Neuronal stem cell (in vitro differentiated cells): ENCODE measurements around the gene TRIM9.

Experiments
- DNase-seq: peaks from one replicate; pipeline ENCODE4 v3.0.0-alpha.2; 2013; ENCODE audit warnings: low spot score
- H2AFZ ChIP-seq: one replicate; pipeline ENCODE4 v1.6.1; 2013; ENCODE audit warnings: mild to moderate bottlenecking, low read length, inconsistent platforms
- H2AK5ac ChIP-seq: 2 replicates; pipeline ENCODE4 v1.6.1; 2013; ENCODE audit warnings: low read depth, mild to moderate bottlenecking, inconsistent platforms, low read length, moderate library complexity, mixed read lengths
- H2BK120ac ChIP-seq: 2 replicates; pipeline ENCODE4 v1.6.1; 2013; ENCODE audit warnings: low read depth, mild to moderate bottlenecking, inconsistent platforms, low read length, moderate library complexity, mixed read lengths
- H2BK12ac ChIP-seq: one replicate; pipeline ENCODE4 v1.6.1; 2013; ENCODE audit warnings: low read length, inconsistent platforms
- H2BK15ac ChIP-seq: 2 replicates; pipeline ENCODE4 v1.6.1; 2013; ENCODE audit warnings: mild to moderate bottlenecking, low read length, inconsistent platforms, mixed read lengths
- H2BK5ac ChIP-seq: one replicate; pipeline ENCODE4 v1.6.1; 2013; ENCODE audit warnings: inconsistent platforms, mild to moderate bottlenecking, low read length, moderate library complexity
- H3K14ac ChIP-seq: one replicate; pipeline ENCODE4 v1.6.1; 2013; ENCODE audit warnings: low read length, inconsistent platforms
- H3K18ac ChIP-seq: 2 replicates; pipeline ENCODE4 v1.6.1; 2013; ENCODE audit warnings: low read length, inconsistent platforms
- H3K23ac ChIP-seq: 2 replicates; pipeline ENCODE4 v1.6.1; 2013; ENCODE audit warnings: low read depth, mild to moderate bottlenecking, mixed read lengths, low read length, inconsistent platforms; ENCODE audit not compliant: poor library complexity
- H3K27ac ChIP-seq: replicated peaks from 3 replicates; pipeline ENCODE4 v1.5.1; 2013; ENCODE audit warnings: low read length, inconsistent platforms
- H3K27me3 ChIP-seq, 3 experiments: 2 replicates each; pipeline ENCODE4 v1.6.1; 2013; ENCODE audit warnings: low read length in 3 of 3, mild to moderate bottlenecking in 2 of 3, inconsistent platforms in 1 of 3, low read depth in 1 of 3, mixed read lengths in 1 of 3, moderate library complexity in 1 of 3; ENCODE audit not compliant: control insufficient read depth in 3 of 3, insufficient read depth in 3 of 3
- H3K36me3 ChIP-seq, 2 donors: replicated peaks in 1 of 2; 2 replicates each; pipeline ENCODE4 v1.6.1; 2013; ENCODE audit warnings: low read length in 2 of 2; ENCODE audit not compliant: control insufficient read depth in 2 of 2, insufficient read depth in 2 of 2
- H3K4ac ChIP-seq: 2 replicates; pipeline ENCODE4 v1.6.1; 2013; ENCODE audit warnings: inconsistent platforms, mild to moderate bottlenecking, low read length, moderate library complexity
- H3K4me1 ChIP-seq, 2 donors: 1 replicate in 1 of 2; 2 replicates in 1 of 2; pipeline ENCODE4 v1.6.1; 2013; ENCODE audit warnings: low read length in 2 of 2, low read depth in 1 of 2; ENCODE audit not compliant: control insufficient read depth in 2 of 2, insufficient read depth in 1 of 2
- H3K4me2 ChIP-seq: one replicate; pipeline ENCODE4 v1.6.1; 2013; ENCODE audit warnings: mild to moderate bottlenecking, low read length, inconsistent platforms; ENCODE audit not compliant: insufficient read depth, poor library complexity, severe bottlenecking
- H3K4me3 ChIP-seq, 2 donors: 2 replicates each; pipeline ENCODE4 v1.5.1; 2013; ENCODE audit warnings: low read length in 2 of 2, mild to moderate bottlenecking in 2 of 2, inconsistent platforms in 1 of 2, moderate library complexity in 1 of 2
- H3K79me1 ChIP-seq: one replicate; pipeline ENCODE4 v1.6.1; 2013; ENCODE audit warnings: low read depth, mild to moderate bottlenecking, inconsistent platforms, low read length, moderate library complexity
- H3K9ac ChIP-seq: one replicate; pipeline ENCODE4 v1.6.1; 2013; ENCODE audit warnings: mild to moderate bottlenecking, low read depth, low read length, inconsistent platforms; ENCODE audit not compliant: poor library complexity
- H3K9me3 ChIP-seq, 2 donors: replicated peaks in 1 of 2; 2 replicates each; pipeline versions ENCODE3 to v1.6.1; 2013; ENCODE audit warnings: low read length in 2 of 2, mild to moderate bottlenecking in 2 of 2, inconsistent platforms in 1 of 2, low read depth in 1 of 2, mixed read lengths in 1 of 2, moderate library complexity in 1 of 2; ENCODE audit not compliant: control insufficient read depth in 2 of 2, insufficient read depth in 1 of 2
- H4K8ac ChIP-seq: one replicate; pipeline ENCODE4 v1.6.1; 2013; ENCODE audit warnings: low read depth, mild to moderate bottlenecking, inconsistent platforms, low read length, moderate library complexity
- H4K91ac ChIP-seq: one replicate; pipeline ENCODE4 v1.6.1; 2013; ENCODE audit warnings: low read length, low read depth, mild to moderate bottlenecking, inconsistent platforms; ENCODE audit not compliant: poor library complexity
- WGBS, 2 donors: extraction: QIAGEN DNeasy Blood & Tissue Kit; methylation state at CpG; one replicate each; pipeline ENCODE4 v1.1.7; 2013; ENCODE audit warnings: missing lambda C conversion rate in 2 of 2, mixed read lengths in 1 of 2; ENCODE audit not compliant: insufficient read length in 2 of 2, insufficient replicate concordance in 1 of 2; ENCODE audit errors: extremely low coverage in 2 of 2; 5-methylcytosine and 5-hydroxymethylcytosine counted together

Gene TRIM9

DNA sequence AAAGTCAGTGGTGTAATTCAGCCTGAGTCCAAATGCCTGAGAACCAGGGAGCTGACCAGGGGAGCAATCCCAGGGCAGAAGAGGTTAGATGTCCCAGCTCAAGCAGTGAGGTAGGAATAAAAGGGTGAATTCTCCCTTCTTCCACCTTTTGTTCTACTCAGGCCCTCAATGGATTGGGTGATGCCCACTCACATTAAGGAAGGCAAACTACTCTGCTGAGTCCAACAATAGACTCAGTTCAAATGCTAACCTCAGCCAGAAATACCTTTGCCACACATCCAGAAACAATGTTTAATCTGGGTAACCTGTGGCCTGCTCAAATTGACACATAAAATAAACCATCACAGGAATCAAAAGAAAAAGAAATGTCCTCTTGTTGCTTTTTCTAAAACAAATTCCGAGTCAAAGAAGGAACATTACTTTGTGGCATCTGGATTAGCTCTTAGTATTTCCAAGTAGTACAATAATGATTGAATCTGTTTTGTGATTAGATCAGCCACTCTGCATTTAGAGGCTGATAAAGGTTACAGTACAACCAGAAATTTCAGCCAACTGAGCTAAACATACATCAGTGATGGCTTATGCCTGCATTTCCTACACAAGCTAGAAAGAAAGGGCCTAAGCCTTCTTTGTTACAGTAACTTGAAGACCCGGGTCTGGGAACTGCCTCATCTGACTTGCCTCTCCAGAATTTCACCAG is 43.6 kb upstream of the TRIM9 start:
- Histone ChIP-seq H3K4ac (no peak overlapping the region), H3K23ac (no peak overlapping the region), H4K91ac (no peak overlapping the region), H3K79me1 (no peaks in the 10 kb centered on the region), H2AK5ac (no peak overlapping the region), H3K4me1 (peaks cover 9 to 12% of the 10 kb centered on the region in 2 donors), H2AFZ (peak overlapping the region; percentile 53), H2BK120ac (no peak overlapping the region), H3K9me3 (peaks cover 2 to 3% of the 10 kb centered on the region in 2 donors), H2BK5ac (no peak overlapping the region), H3K4me3 (no peak overlapping the region), H4K8ac (no peak overlapping the region), H3K9ac (no peak overlapping the region), H3K4me2 (no peak overlapping the region), H3K36me3 (peaks cover 0 to 1% of the 10 kb centered on the region in 2 donors), H3K27ac (peak overlapping the region; percentile 31), H3K27me3 (no peaks in the 10 kb centered on the region), H3K18ac (no peak overlapping the region), H2BK15ac (no peak overlapping the region), H2BK12ac (no peak overlapping the region), H3K14ac (no peak overlapping the region)
- no peak for DNase-seq
- WGBS, 2 donors = no CpG with 5 or more reads among the region's 2 CpGs

DNA sequence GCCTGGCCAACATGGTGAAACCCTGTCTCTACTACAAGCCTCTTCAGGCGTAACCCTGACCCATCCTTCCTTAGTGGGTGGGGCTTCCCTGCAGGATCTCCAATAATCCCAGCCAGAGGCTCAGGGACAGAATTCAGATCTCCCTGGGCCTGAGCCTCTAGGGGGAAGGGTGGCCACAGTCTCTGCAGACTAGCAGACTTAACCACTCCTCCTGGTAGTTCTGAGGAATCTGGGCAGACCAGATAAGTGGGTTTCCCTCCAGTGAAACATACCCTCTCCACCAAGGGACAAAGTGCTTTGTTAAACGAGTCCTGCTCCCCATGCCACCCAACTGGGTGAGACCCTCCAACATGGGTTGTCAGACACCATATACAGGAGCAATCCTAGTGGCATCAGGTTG is 36.6 kb upstream of the TRIM9 start:
- WGBS, 2 donors = no CpG with 5 or more reads among the region's 2 CpGs
- Histone ChIP-seq H3K9me3 (no peaks in the 10 kb centered on the region), H2BK5ac (no peak overlapping the region), H3K4me3 (no peak overlapping the region), H2AFZ (no peak overlapping the region), H3K4me2 (no peak overlapping the region), H3K36me3 (no peaks in the 10 kb centered on the region), H2BK12ac (no peak overlapping the region), H3K9ac (no peak overlapping the region), H3K79me1 (no peaks in the 10 kb centered on the region), H3K4me1 (no peaks in the 10 kb centered on the region), H3K27ac (no peak overlapping the region), H2BK15ac (no peak overlapping the region), H3K18ac (no peak overlapping the region), H4K8ac (no peak overlapping the region), H2BK120ac (no peak overlapping the region), H3K23ac (no peak overlapping the region), H3K4ac (no peak overlapping the region), H4K91ac (no peak overlapping the region), H2AK5ac (no peak overlapping the region), H3K14ac (no peak overlapping the region), H3K27me3 (no peaks in the 10 kb centered on the region)
- DNase-seq = no peak

GRCh38 chr14:51129130-51129529 is 34.2 kb upstream of the TRIM9 start:
- no peak overlapping the region for H2BK15ac ChIP-seq
- no peaks in the 10 kb centered on the region for H3K36me3 ChIP-seq
- no peaks in the 10 kb centered on the region for H3K79me1 ChIP-seq
- H3K9me3 ChIP-seq = peaks cover 0 to 4% of the 10 kb centered on the region in 2 donors
- H3K23ac ChIP-seq = no peak overlapping the region
- no peak overlapping the region for H3K9ac ChIP-seq
- DNase-seq = no peak
- no peaks in the 10 kb centered on the region for H3K4me1 ChIP-seq
- H3K18ac ChIP-seq = no peak overlapping the region
- H2BK120ac ChIP-seq = no peak overlapping the region
- no peak overlapping the region for H2BK12ac ChIP-seq
- H4K8ac ChIP-seq = no peak overlapping the region
- H3K4me3 ChIP-seq = no peak overlapping the region
- no peak overlapping the region for H4K91ac ChIP-seq
- no peak overlapping the region for H3K4me2 ChIP-seq
- no peak overlapping the region for H2BK5ac ChIP-seq
- H3K27ac ChIP-seq = no peak overlapping the region
- WGBS, 2 donors = no CpG with 5 or more reads among the region's 4 CpGs
- no peak overlapping the region for H2AFZ ChIP-seq
- H2AK5ac ChIP-seq = no peak overlapping the region
- H3K14ac ChIP-seq = no peak overlapping the region
- H3K27me3 ChIP-seq = no peaks in the 10 kb centered on the region
- no peak overlapping the region for H3K4ac ChIP-seq

- Histone ChIP-seq H3K18ac (no peak overlapping the region), H3K79me1 (no peaks in the 10 kb centered on the region), H3K4me1 (peaks cover 3 to 22% of the 10 kb centered on the region in 2 donors), H3K4me2 (no peak overlapping the region), H3K36me3 (no peaks in the 10 kb centered on the region), H4K8ac (no peak overlapping the region), H3K4me3 (no peak overlapping the region), H2AFZ (no peak overlapping the region), H3K9me3 (peaks cover 0 to 4% of the 10 kb centered on the region in 2 donors), H2BK5ac (no peak overlapping the region), H3K23ac (no peak overlapping the region), H2BK12ac (no peak overlapping the region), H3K27me3 (no peaks in the 10 kb centered on the region), H2AK5ac (no peak overlapping the region), H2BK120ac (no peak overlapping the region), H3K27ac (no peak overlapping the region), H2BK15ac (no peak overlapping the region), H4K91ac (no peak overlapping the region), H3K14ac (no peak overlapping the region), H3K4ac (no peak overlapping the region), H3K9ac (no peak overlapping the region)
- DNase-seq = no peak
- WGBS, 2 donors = no CpG with 5 or more reads among the region's 5 CpGs
Observed at GRCh38 chr14:51124029-51124428, 29.1 kb upstream of the TRIM9 start.
